GM12875 (cell line): ENCODE measurements around the gene GPR137B.
A peak's percentile ranks its signal among the peaks of the same experiment; 100 is the strongest.

Experiments
- H3K4me3 ChIP-seq: one replicate; pipeline ENCODE4 v1.5.1; 2011; ENCODE audit warnings: low read depth, low read length, control low read depth
- TF ChIP-seq, protein P1 (sequence below): IDR thresholded peaks from 2 replicates; pipeline ENCODE4 v1.5.1; 2011; ENCODE audit warnings: low read depth, mild to moderate bottlenecking, control low read depth, inconsistent platforms, low read length, moderate library complexity, borderline replicate concordance; ENCODE audit not compliant: insufficient read depth

GPR137B gene

GRCh38 chr1:236144446-236145150 lies 2.3 kb downstream of the GPR137B start:
- peak overlapping the region; percentile 88 for H3K4me3 ChIP-seq
- TF ChIP-seq, protein P1, sequence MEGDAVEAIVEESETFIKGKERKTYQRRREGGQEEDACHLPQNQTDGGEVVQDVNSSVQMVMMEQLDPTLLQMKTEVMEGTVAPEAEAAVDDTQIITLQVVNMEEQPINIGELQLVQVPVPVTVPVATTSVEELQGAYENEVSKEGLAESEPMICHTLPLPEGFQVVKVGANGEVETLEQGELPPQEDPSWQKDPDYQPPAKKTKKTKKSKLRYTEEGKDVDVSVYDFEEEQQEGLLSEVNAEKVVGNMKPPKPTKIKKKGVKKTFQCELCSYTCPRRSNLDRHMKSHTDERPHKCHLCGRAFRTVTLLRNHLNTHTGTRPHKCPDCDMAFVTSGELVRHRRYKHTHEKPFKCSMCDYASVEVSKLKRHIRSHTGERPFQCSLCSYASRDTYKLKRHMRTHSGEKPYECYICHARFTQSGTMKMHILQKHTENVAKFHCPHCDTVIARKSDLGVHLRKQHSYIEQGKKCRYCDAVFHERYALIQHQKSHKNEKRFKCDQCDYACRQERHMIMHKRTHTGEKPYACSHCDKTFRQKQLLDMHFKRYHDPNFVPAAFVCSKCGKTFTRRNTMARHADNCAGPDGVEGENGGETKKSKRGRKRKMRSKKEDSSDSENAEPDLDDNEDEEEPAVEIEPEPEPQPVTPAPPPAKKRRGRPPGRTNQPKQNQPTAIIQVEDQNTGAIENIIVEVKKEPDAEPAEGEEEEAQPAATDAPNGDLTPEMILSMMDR = no peak

- TF ChIP-seq, protein P1 = no peak
- H3K4me3 ChIP-seq = no peak overlapping the region
These were observed 4.7 kb downstream of the GPR137B start for GRCh38 chr1:236147068-236147467.

DNA sequence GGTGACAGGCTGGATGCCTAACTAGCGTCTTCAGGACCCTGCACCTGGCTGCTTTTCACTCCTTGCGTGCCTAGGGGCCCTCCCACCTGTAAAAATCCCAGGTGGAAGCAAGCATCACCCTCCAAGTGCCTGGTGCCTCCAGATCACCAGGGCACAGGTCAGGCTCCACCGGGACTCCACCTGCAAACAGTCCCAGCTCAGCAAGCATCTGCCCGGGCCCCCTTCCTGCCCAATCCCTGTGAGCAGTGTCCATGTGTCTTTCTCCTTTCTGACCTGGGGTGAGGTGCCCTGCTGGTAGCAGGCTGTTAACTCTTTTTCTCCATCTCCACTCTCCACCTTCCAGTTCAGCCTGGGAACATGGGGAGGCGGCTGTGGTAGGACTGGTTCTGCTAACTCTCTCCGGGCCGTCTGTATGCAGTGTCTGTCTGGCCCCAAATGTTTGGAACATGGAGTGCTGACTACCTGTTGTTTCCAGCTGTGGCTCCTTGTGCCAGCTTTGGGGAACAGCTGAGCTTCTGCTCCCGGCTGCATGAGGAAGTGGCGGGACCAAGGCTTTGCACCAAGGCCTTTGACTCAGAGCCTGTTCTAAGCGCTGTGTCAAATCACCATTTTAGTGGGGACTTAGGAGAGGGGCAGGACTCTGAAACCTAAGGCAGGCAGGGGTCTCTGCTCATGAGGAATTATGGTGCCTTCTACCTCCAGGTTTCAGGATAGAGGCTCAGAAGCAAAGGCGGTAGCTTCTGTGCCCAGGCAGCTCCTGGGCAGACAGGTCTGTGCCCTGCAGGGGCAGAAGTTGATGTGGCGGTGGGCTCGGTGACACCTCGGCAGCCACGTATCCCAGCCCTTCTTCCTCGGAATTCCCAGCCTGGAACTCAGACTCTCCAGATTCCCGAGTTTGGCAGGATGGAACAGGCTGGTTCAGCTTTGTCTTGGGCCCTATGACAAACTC lies 5.5 kb downstream of the GPR137B start:
- TF ChIP-seq, protein P1 = no peak
- no peak overlapping the region for H3K4me3 ChIP-seq

GRCh38 chr1:236148470-236148845 lies 6.1 kb downstream of the GPR137B start:
- no peak overlapping the region for H3K4me3 ChIP-seq
- TF ChIP-seq, protein P1 = no peak

GRCh38 chr1:236149003-236149595 lies 6.8 kb downstream of the GPR137B start:
- TF ChIP-seq, protein P1 = no peak
- H3K4me3 ChIP-seq = no peak overlapping the region

- no peak overlapping the region for H3K4me3 ChIP-seq
- TF ChIP-seq, protein P1 = no peak
These were observed 7.4 kb downstream of the GPR137B start for GRCh38 chr1:236149696-236150228.
